ENCODE data around the gene KIRREL3.

The KIRREL3 gene

GRCh38 chr11:126843096-126843495 is 157.5 kb downstream of the KIRREL3 start:
- no peak overlapping the region for H3K9ac ChIP-seq (ENCODE audit: low read length)
- no peak overlapping the region for H3K4me3 ChIP-seq (ENCODE audit: low read length)
- H3K36me3 ChIP-seq (ENCODE audit: control insufficient read depth, insufficient read depth, low read length) = no peaks in the 10 kb centered on the region
- no peaks in the 10 kb centered on the region for H3K4me1 ChIP-seq (ENCODE audit: control insufficient read depth, insufficient read depth, low read length)
- H3K27ac ChIP-seq (ENCODE audit: low read depth, low read length) = no peak overlapping the region
- no peaks in the 10 kb centered on the region for H3K27me3 ChIP-seq (ENCODE audit: control insufficient read depth, insufficient read depth, low read length)

GRCh38 chr11:126841999-126842398 is 158.6 kb downstream of the KIRREL3 start:
- no peaks in the 10 kb centered on the region for H3K36me3 ChIP-seq (ENCODE audit: control insufficient read depth, insufficient read depth, low read length)
- no peak overlapping the region for H3K4me3 ChIP-seq (ENCODE audit: low read length)
- H3K4me1 ChIP-seq (ENCODE audit: control insufficient read depth, insufficient read depth, low read length) = no peaks in the 10 kb centered on the region
- H3K27ac ChIP-seq (ENCODE audit: low read depth, low read length) = no peak overlapping the region
- H3K27me3 ChIP-seq (ENCODE audit: control insufficient read depth, insufficient read depth, low read length) = no peaks in the 10 kb centered on the region
- H3K9ac ChIP-seq (ENCODE audit: low read length) = no peak overlapping the region

- Histone ChIP-seq H3K4me1 (ENCODE audit: control insufficient read depth, insufficient read depth, low read length) (no peaks in the 10 kb centered on the region), H3K9ac (ENCODE audit: low read length) (no peak overlapping the region), H3K27ac (ENCODE audit: low read depth, low read length) (no peak overlapping the region)
These were observed 159.6 kb downstream of the KIRREL3 start for GRCh38 chr11:126840975-126841374.

GRCh38 chr11:126840201-126840886 is 160.2 kb downstream of the KIRREL3 start:
- Histone ChIP-seq H3K4me1 (ENCODE audit: control insufficient read depth, insufficient read depth, low read length) (no peaks in the 10 kb centered on the region), H3K27ac (ENCODE audit: low read depth, low read length) (no peak overlapping the region), H3K36me3 (ENCODE audit: control insufficient read depth, insufficient read depth, low read length) (no peaks in the 10 kb centered on the region), H3K9ac (ENCODE audit: low read length) (no peak overlapping the region), H3K27me3 (ENCODE audit: control insufficient read depth, insufficient read depth, low read length) (no peaks in the 10 kb centered on the region), H3K4me3 (ENCODE audit: low read length) (no peak overlapping the region)

More at GRCh38 chr11:126840975-126841374, 159.6 kb downstream of the KIRREL3 start:
- H3K4me3 ChIP-seq (ENCODE audit: low read length) = no peak overlapping the region
- H3K36me3 ChIP-seq (ENCODE audit: control insufficient read depth, insufficient read depth, low read length) = no peaks in the 10 kb centered on the region
- H3K27me3 ChIP-seq (ENCODE audit: control insufficient read depth, insufficient read depth, low read length) = no peaks in the 10 kb centered on the region

- Histone ChIP-seq H3K27ac (ENCODE audit: low read depth, low read length) (no peak overlapping the region), H3K4me1 (ENCODE audit: control insufficient read depth, insufficient read depth, low read length) (no peaks in the 10 kb centered on the region), H3K27me3 (ENCODE audit: control insufficient read depth, insufficient read depth, low read length) (no peaks in the 10 kb centered on the region), H3K4me3 (ENCODE audit: low read length) (no peak overlapping the region), H3K36me3 (ENCODE audit: control insufficient read depth, insufficient read depth, low read length) (no peaks in the 10 kb centered on the region), H3K9ac (ENCODE audit: low read length) (no peak overlapping the region)
These were observed 161.1 kb downstream of the KIRREL3 start for GRCh38 chr11:126839496-126839895.

GRCh38 chr11:126838779-126839178 is 161.8 kb downstream of the KIRREL3 start:
- Histone ChIP-seq H3K27ac (ENCODE audit: low read depth, low read length) (no peak overlapping the region), H3K4me3 (ENCODE audit: low read length) (no peak overlapping the region), H3K36me3 (ENCODE audit: control insufficient read depth, insufficient read depth, low read length) (no peaks in the 10 kb centered on the region), H3K9ac (ENCODE audit: low read length) (no peak overlapping the region), H3K4me1 (ENCODE audit: control insufficient read depth, insufficient read depth, low read length) (no peaks in the 10 kb centered on the region), H3K27me3 (ENCODE audit: control insufficient read depth, insufficient read depth, low read length) (no peaks in the 10 kb centered on the region)

GRCh38 chr11:126837581-126837980 is 163.0 kb downstream of the KIRREL3 start:
- Histone ChIP-seq H3K4me3 (ENCODE audit: low read length) (no peak overlapping the region), H3K4me1 (ENCODE audit: control insufficient read depth, insufficient read depth, low read length) (no peaks in the 10 kb centered on the region), H3K36me3 (ENCODE audit: control insufficient read depth, insufficient read depth, low read length) (no peaks in the 10 kb centered on the region), H3K27me3 (ENCODE audit: control insufficient read depth, insufficient read depth, low read length) (no peaks in the 10 kb centered on the region), H3K27ac (ENCODE audit: low read depth, low read length) (no peak overlapping the region), H3K9ac (ENCODE audit: low read length) (no peak overlapping the region)

GRCh38 chr11:126834573-126834972 is 166.0 kb downstream of the KIRREL3 start:
- H3K27ac ChIP-seq (ENCODE audit: low read depth, low read length) = no peak overlapping the region
- H3K27me3 ChIP-seq (ENCODE audit: control insufficient read depth, insufficient read depth, low read length) = no peaks in the 10 kb centered on the region
- no peak overlapping the region for H3K4me3 ChIP-seq (ENCODE audit: low read length)
- H3K4me1 ChIP-seq (ENCODE audit: control insufficient read depth, insufficient read depth, low read length) = no peaks in the 10 kb centered on the region
- no peak overlapping the region for H3K9ac ChIP-seq (ENCODE audit: low read length)
- H3K36me3 ChIP-seq (ENCODE audit: control insufficient read depth, insufficient read depth, low read length) = no peaks in the 10 kb centered on the region

- H3K36me3 ChIP-seq (ENCODE audit: control insufficient read depth, insufficient read depth, low read length) = no peaks in the 10 kb centered on the region
- no peak overlapping the region for H3K9ac ChIP-seq (ENCODE audit: low read length)
- H3K4me3 ChIP-seq (ENCODE audit: low read length) = no peak overlapping the region
- no peak overlapping the region for H3K27ac ChIP-seq (ENCODE audit: low read depth, low read length)
- no peaks in the 10 kb centered on the region for H3K27me3 ChIP-seq (ENCODE audit: control insufficient read depth, insufficient read depth, low read length)
- no peaks in the 10 kb centered on the region for H3K4me1 ChIP-seq (ENCODE audit: control insufficient read depth, insufficient read depth, low read length)
These were observed 166.4 kb downstream of the KIRREL3 start for GRCh38 chr11:126834149-126834548.

GRCh38 chr11:126833065-126833464 is 167.5 kb downstream of the KIRREL3 start:
- no peak overlapping the region for H3K27ac ChIP-seq (ENCODE audit: low read depth, low read length)
- no peaks in the 10 kb centered on the region for H3K4me1 ChIP-seq (ENCODE audit: control insufficient read depth, insufficient read depth, low read length)
- no peaks in the 10 kb centered on the region for H3K27me3 ChIP-seq (ENCODE audit: control insufficient read depth, insufficient read depth, low read length)
- H3K9ac ChIP-seq (ENCODE audit: low read length) = no peak overlapping the region
- H3K36me3 ChIP-seq (ENCODE audit: control insufficient read depth, insufficient read depth, low read length) = no peaks in the 10 kb centered on the region
- no peak overlapping the region for H3K4me3 ChIP-seq (ENCODE audit: low read length)

- H3K36me3 ChIP-seq (ENCODE audit: control insufficient read depth, insufficient read depth, low read length) = no peaks in the 10 kb centered on the region
- no peak overlapping the region for H3K9ac ChIP-seq (ENCODE audit: low read length)
- H3K4me3 ChIP-seq (ENCODE audit: low read length) = no peak overlapping the region
- H3K27ac ChIP-seq (ENCODE audit: low read depth, low read length) = no peak overlapping the region
- no peaks in the 10 kb centered on the region for H3K27me3 ChIP-seq (ENCODE audit: control insufficient read depth, insufficient read depth, low read length)
- no peaks in the 10 kb centered on the region for H3K4me1 ChIP-seq (ENCODE audit: control insufficient read depth, insufficient read depth, low read length)
These were observed 168.2 kb downstream of the KIRREL3 start for GRCh38 chr11:126832387-126832786.

- Histone ChIP-seq H3K9ac (ENCODE audit: low read length) (no peak overlapping the region), H3K4me3 (ENCODE audit: low read length) (no peak overlapping the region), H3K27me3 (ENCODE audit: control insufficient read depth, insufficient read depth, low read length) (no peaks in the 10 kb centered on the region), H3K4me1 (ENCODE audit: control insufficient read depth, insufficient read depth, low read length) (no peaks in the 10 kb centered on the region), H3K27ac (ENCODE audit: low read depth, low read length) (no peak overlapping the region), H3K36me3 (ENCODE audit: control insufficient read depth, insufficient read depth, low read length) (no peaks in the 10 kb centered on the region)
These were observed 170.3 kb downstream of the KIRREL3 start for GRCh38 chr11:126830216-126830806.

- Histone ChIP-seq H3K36me3 (ENCODE audit: control insufficient read depth, insufficient read depth, low read length) (no peaks in the 10 kb centered on the region), H3K27ac (ENCODE audit: low read depth, low read length) (no peak overlapping the region), H3K4me3 (ENCODE audit: low read length) (no peak overlapping the region), H3K9ac (ENCODE audit: low read length) (no peak overlapping the region), H3K27me3 (ENCODE audit: control insufficient read depth, insufficient read depth, low read length) (no peaks in the 10 kb centered on the region), H3K4me1 (ENCODE audit: control insufficient read depth, insufficient read depth, low read length) (no peaks in the 10 kb centered on the region)
These were observed 170.9 kb downstream of the KIRREL3 start for GRCh38 chr11:126829716-126830115.

All from rectal smooth muscle tissue (tissue), 1 donor.